HG02840 (cell line): ENCODE measurements around the gene CREB3L4.

Source experiments
- ATAC-seq: cut with Tn5 transposase; IDR thresholded peaks from one replicate; pipeline ENCODE4 v1.9.1; 2021; ENCODE audit warnings: mild to moderate bottlenecking, moderate library complexity, moderate number of reproducible peaks; ENCODE audit not compliant: unreplicated experiment, low FRiP score

Gene CREB3L4, protein sequence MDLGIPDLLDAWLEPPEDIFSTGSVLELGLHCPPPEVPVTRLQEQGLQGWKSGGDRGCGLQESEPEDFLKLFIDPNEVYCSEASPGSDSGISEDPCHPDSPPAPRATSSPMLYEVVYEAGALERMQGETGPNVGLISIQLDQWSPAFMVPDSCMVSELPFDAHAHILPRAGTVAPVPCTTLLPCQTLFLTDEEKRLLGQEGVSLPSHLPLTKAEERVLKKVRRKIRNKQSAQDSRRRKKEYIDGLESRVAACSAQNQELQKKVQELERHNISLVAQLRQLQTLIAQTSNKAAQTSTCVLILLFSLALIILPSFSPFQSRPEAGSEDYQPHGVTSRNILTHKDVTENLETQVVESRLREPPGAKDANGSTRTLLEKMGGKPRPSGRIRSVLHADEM

GRCh38 chr1:153967107-153967999 lies at the start of gene CREB3L4:
Gene CREB3L4, plus strand, starts transcription at chr1:153967902. Its CDS starts 624 bp downstream, at chr1:153968526.
- ATAC-seq = peak; percentile 73

- ATAC-seq = no peak
These were observed 47.5 kb upstream of the CREB3L4 start for GRCh38 chr1:153919876-153920852.

- ATAC-seq = no peak
These were observed 46.5 kb upstream of the CREB3L4 start for GRCh38 chr1:153921080-153921802.

DNA sequence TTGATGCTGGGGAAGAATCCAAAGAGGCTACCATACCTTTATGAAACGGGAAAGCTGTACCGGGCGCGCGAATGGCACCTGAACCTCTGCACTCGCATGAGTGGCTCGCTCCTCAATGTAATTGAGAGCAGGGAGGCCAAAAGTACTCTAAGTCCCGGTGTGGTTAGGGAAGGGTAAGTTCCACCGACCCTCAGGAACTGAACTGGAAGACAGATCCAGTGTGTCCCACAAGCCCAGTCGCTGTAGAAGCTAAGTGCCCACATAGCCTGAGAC lies 46.0 kb upstream of the CREB3L4 start:
- no peak for ATAC-seq

DNA sequence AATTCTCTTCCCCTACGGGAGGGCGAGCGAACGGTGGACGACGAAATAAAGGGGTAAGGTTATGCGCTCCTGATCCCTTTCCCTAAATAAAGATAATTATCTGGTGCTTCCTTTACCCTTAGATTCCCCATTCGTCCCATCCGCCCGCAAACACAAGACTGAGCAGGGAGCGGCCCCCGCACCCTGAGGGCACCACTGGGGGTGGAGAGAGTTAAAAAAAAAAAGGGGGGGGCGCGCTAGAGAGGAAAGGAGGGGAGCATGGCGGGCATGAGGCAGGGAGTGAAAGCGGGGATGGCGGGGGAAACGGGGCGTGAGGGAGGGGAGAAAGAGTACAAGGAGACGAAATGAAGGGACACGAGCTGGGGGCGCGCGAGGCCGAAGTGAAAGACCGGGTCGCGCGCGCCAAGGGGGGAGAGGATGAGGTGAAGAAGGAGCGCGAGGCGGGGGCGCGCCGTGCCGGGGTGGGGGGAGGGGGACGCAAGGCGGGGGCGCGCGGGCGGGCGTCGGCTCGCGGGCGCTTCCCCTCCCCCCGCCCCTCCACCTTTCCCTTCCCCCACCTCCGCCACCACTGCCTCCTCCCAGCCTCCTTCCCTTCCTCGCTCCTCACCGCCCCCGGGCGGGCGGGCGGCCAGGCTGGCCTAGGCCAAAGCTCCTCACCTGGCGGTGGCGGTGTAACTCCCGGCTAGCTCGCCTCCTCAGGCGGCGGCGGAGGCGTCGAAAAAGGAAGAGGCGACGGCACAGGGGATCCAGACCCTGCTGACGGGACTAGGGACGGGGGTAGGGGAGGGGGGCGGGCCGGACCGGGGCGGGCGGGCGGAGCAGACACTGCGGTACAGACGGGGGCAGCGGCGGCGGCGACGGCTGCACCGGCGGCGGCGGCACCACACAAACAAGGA lies 45.4 kb upstream of the CREB3L4 start:
- ATAC-seq = peak; percentile 36

- peak; percentile 93 for ATAC-seq
These were observed 44.5 kb upstream of the CREB3L4 start, which contains the start of gene GATAD2B for GRCh38 chr1:153922972-153923925. Gene GATAD2B, minus strand, starts transcription at chr1:153922972. Its CDS starts 94,625 bp downstream, at chr1:153828347.

DNA sequence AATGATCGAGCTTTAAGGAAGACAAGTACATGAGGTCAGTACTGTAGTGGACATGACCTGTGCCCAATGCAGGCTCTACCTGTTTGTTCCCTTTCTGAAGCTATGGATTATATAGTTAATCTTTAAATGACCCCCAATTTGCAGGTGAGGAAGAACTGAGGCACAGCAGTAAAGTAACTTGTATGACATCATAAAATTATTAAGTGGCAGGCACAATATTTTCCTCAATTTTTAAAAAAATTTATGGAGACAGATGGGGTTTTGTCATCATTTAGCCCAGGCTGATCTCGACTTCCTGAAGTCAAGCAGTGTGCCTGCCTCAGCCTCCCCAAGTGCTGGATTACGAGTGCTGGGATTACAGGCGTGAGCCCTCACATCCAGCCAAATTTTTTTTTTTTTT lies 41.3 kb upstream of the CREB3L4 start:
- ATAC-seq = no peak

- no peak for ATAC-seq
These were observed 39.5 kb upstream of the CREB3L4 start for GRCh38 chr1:153928245-153928644.

DNA sequence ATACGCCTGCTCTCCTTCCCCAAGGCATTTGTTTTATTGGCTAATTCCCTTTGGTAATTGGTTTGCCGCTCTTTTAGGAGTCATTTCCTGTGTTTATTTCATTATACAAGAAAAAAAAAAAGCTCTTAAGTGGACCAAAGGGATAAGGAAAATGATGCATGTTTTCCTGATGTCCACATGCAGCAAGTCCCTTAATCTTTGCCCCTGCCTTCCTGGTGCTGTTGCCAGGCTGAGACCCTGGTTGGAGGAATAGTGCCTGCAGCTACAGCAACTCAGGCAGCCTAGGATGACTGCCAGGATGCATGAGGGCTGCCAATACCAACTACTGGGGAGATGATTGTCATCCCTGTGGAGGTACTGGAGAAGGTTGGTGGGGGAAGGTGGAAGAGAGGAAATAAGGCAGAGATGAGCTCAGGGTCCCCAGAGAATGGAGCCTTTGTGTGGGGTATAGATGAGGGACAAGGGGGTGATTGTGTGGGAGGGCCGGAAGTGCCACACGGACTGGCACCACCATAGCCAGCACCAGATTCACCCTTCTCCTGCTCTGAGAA lies 38.8 kb upstream of the CREB3L4 start:
- no peak for ATAC-seq

GRCh38 chr1:153929426-153929825 lies 38.3 kb upstream of the CREB3L4 start:
- ATAC-seq = no peak

DNA sequence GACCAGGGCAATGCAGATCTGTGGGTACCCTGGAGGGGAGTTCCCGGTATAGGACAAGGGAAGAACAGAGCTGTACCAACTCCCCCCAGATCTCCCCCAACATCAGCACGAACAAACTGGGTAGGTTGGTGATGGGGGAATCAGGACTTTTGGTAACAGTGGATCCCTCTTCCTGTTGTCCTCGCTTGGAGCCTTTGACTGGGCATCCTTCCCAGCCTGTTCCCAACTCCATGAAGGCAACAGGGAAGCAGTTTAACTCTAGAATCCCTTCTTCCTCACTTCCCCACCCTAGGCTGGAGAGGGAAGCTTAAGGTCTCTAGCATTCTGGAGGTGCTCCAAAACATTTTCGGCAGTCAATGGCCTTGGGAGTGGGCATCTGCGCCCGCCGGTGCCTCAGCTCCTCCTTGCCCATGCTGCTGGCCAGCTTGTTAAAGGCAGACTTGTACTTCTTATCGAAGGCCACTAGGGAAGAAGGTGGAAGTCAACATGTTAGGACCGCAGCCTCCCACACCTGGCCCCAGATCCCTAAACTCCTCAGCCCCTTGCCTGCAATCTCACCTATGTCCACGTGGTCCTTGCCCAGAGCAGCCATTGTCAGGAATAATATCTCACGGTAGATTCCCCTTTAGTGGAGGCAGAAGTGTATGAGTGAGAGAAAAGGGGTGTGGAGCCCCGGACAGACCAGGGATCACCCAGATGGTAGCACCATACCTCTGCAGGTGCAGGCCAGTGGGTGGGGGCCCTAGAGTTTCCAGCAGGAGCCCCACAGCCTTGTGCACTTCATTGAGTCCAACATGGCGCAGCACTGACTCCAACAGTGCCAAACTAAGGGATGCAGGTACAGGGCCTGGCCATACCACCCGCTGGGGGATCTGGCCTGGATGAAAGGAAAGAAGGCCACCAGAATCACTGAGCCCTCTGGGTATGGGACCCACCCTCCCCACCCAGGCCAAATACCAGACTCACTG lies 37.4 kb upstream of the CREB3L4 start:
- no peak for ATAC-seq

DNA sequence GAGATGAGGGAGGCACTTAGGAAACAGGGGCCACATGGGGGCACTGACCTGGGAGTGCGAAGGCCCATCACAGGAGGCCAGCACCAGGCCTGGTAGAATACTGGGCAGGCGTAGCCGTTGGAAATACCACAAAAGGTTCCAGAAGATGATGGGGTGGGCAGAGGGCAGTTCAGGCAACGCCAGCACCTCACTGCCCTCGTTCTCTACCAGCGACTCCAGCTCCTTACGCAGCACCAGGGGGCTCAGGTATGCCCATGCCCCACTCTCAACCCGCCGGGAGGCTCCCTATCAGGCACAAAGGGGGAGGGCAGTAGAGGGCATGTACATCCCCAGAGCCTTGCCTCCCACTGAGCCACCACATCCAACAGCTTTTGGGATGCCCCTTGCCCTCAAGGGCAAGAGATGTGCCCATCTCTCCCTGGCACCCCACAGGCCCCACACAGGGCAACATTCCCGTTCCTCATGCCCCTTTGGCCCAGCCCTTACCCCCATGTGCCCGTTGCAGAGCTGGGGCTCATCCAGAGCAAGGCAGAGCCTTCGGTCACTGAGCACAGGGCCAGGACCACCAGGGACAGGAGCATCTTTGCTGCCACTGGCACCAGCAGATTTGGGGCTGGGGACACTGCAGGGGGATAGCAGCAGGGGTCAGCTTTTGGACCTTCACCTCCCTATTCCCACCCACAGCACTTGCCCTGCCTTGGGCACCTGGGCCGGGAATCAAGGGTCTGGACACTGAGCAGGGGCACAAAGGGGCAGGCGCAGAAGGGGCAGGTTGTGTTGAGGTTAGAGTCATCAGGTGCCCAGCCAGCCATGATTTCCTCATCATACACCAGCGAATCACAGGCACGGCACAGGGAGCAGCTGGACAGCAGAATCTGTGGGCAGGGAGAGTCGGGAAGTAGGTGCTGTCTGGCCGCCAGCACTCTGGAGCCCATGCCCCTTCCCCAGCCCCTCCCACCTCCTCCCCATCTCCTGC lies 35.3 kb upstream of the CREB3L4 start:
- ATAC-seq = no peak

- no peak for ATAC-seq
These were observed 34.3 kb upstream of the CREB3L4 start for GRCh38 chr1:153933430-153933829.

GRCh38 chr1:153933955-153934354 lies 33.7 kb upstream of the CREB3L4 start:
- no peak for ATAC-seq

DNA sequence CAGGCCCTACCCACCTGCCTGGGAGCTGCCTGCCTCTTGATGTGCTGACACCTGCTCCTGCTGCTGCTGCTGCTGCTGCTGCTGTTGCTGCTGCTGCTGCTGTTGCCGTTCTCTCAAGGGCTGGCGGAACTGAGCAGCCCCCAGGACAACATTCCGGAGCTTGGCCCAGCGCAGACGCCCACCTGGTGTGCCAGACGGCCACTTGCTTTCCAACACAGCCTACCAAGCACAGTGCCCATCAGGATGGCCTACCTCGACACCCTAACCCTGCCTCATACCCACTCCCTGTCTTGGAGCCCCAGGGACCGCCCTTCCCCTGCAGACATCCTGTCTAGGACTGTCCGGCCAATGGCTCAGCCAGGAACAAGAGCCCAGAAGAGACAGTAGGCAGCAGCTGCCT lies 33.0 kb upstream of the CREB3L4 start:
- no peak for ATAC-seq
